Globus pallidus (tissue), 1 donor: Measurements from ENCODE around the gene PRF1.
"Not testable (repeated sequence)": the region's sequence is repeated elsewhere in the genome, so short reads cannot be mapped to it uniquely, and the experiment has no call there.

Experiments
- DNase-seq: peaks from one replicate; pipeline ENCODE4 v3.0.0-alpha.2; 2015; ENCODE audit warnings: low spot score

Gene PRF1

DNA sequence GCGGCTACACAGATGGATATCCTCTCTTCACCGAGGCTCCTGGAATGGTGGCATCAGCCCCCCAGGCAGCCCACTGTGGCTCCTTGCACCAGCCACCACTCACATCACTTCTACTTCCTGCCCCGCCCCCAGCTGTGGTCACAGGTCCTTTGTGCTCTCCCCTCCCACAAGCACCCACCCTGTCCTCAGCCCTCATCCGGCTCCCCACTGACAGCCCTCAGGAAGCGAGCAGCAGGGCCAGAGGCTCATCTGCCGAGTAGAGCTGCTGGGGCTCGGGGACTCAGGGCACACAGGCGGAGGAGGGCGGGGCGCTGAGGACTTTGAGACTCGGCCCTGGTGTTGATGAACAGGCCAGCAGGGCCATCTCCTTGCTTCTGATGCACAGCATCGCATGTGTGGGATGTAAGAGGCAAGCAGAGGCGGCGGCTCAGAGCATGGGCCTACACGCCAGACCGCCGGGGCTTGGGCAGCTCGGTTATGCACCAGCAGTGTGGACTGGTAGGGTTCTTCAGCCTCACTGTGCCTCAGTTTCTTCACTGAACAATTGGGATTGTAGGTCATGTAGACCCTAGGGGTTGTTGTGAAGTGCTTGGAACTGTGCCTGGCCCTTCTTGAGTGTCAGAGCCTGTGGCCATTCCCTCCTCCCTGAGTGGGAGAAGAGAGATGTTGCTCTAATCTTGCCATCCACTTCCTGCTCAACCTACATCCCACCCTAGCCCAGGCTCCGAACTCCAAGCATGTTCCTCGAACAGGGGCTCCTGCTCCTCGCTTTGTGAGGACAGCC, at the start of gene PRF1:
PRF1 (minus strand) TSS at position 77 of the 784 bp plus-strand sequence. CDS start 1,839 bp downstream, outside the sequence.
- no peak for DNase-seq

GRCh38 chr10:70651661-70652060, 49.1 kb upstream of the PRF1 start:
- DNase-seq, result no peak

- DNase-seq, result no peak
These were observed 48.2 kb upstream of the PRF1 start for GRCh38 chr10:70650718-70651117.

DNA sequence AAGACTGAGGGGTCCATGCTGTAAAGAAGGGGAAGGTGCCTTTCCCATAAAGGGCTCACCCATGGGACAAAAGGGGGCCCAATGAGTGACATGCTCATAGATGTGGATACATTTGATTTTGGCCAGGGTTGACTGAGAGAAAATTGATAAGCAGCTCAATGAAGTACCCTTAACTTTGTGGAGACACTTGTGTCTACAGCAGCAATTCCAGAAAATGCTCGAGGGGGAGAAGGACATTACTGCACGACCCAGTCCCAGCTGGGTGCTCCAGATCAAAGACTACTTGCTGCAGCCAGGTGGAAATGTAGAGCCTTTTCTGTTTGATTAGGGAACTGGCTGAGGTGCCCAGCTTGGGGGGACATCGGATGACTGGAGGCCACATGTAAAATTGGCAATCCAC, 47.6 kb upstream of the PRF1 start:
- DNase-seq, result no peak

DNA sequence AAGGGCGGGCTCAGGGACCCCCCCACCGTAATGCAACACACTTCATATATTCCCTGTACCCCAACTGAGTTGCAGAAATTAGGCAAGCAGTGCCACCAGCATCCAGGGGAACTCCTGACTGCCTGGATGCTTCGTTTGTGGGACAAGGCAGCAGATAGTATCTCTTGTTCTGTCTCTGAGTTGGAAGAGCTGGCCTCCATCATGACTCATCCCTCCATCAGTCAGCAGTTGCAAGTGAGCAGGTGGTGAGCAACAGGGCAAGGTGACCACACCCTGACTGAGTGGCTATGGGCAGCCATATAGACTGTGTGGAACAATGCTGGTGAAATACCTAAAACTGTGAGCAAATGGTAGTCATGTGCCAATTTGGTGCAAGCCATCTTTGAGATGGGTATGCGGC, 47.0 kb upstream of the PRF1 start:
- DNase-seq, result no peak

GRCh38 chr10:70648427-70648826, 45.9 kb upstream of the PRF1 start:
- no peak for DNase-seq

DNA sequence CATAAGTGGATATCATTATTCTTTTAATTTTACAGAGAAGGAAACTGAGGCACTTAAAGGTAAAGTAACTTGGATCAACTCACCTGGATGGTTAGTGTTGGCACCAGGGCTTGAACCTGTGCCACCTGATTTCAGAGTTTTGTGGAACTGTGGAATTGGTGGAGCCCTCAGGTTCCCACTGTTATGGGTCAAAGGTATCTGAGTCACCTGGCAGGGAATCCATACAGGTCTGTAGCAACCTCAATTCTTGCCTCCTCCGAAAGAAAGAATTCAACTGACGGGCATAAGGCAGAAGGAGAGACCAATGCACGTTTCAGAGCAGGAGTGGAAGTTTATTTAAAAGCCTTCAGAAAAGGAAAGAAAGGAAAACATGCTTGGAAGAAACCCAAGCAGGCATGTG, 44.5 kb upstream of the PRF1 start:
- DNase-seq, result no peak

DNA sequence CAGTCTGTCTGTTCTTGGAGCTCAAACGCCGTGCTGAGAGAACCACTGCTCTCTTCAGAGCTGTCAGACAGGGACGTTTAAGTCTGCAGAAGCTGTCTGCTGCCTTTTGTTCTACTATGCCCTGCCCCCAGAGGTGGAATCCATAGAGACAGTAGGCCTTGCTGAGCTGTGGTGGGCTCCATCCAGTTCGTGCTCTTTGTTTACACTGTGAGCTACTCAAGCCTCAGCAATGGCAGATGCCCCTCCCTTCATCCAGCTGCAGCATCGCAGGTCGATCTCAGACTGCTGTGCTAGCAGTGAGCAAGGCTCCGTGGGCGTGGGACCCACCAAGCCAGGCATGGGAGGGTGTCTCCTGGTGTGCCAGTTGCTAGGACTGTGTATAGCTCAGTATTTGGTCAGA, 42.4 kb upstream of the PRF1 start:
- DNase-seq, result not testable (repeated sequence)

- not testable (repeated sequence) for DNase-seq
These were observed 40.7 kb upstream of the PRF1 start for GRCh38 chr10:70643272-70643671.

DNA sequence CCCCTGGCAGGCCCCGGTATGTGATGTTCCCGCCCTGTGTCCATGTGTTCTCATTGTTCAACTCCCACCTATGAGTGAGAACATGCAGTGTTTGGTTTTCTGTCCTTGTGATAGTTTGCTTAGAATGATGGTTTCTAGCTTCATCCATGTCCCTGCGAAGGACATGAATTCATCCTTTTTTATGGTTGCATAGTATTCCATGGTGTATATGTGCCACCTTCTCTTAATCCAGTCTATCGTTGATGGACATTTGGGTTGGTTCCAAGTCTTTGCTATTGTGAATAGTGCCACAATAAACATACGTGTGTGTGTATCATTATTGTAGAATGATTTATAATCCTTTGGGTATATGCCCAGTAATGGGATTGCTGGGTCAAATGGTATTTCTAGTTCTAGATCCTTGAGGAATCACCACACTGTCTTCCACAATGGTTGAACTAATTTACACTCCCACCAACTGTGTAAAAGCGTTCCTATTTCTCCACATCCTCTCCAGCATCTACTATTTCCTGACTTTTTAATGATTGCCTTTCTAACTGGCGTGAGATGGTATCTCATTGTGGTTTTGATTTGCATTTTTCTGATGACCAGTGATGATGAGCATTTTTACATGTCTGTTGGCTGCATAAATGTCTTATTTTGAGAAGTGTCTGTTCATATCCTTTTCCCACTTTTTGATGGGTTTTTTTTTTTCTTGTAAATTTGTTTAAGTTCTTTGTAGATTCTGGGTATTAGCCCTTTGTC, 37.3 kb upstream of the PRF1 start:
- not testable (repeated sequence) for DNase-seq

GRCh38 chr10:70634515-70634914, 32.0 kb upstream of the PRF1 start:
- DNase-seq, result not testable (repeated sequence)

GRCh38 chr10:70634011-70634410, 31.5 kb upstream of the PRF1 start:
- no peak for DNase-seq

- not testable (repeated sequence) for DNase-seq
These were observed 29.2 kb upstream of the PRF1 start for GRCh38 chr10:70631735-70632134.

DNA sequence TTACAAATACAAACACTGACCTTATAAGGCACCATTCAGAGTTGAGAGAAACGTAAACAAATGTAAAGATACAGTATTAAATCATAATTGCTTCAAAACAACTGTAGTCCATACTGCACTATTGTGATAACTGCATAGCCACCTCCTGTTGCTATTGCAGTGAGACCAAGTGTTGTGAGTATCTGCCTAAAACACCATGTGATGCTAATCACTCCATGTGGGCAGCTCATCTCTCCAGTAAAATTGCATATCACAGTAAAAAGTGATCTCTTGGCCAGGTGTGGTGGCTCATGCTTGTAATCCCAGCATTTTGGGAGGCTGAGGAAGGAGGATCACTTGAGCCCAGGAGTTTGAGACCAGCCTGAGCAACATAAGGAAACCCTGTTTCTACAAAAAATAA, 26.8 kb upstream of the PRF1 start:
- DNase-seq, result no peak

DNA sequence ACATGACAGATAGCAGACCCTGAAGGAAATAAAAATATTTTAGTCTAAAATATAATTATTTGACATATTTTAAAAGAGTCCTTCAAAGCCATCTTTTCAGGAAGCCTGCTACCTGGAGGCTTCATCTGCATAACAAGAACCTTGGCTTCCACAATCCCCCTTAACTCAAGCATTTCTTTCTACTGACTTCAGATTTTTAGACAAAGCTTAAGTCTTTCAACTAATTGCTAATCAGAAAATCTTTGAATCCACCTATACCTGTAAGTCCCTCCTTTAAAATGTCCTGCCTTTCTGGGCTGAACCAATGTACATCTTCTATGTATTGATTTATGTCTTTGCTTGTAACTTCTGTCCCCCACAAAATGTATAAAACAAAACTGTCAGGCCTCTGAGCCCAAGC, 23.5 kb upstream of the PRF1 start:
- no peak for DNase-seq

GRCh38 chr10:70622981-70623844, 20.7 kb upstream of the PRF1 start:
- no peak for DNase-seq

DNA sequence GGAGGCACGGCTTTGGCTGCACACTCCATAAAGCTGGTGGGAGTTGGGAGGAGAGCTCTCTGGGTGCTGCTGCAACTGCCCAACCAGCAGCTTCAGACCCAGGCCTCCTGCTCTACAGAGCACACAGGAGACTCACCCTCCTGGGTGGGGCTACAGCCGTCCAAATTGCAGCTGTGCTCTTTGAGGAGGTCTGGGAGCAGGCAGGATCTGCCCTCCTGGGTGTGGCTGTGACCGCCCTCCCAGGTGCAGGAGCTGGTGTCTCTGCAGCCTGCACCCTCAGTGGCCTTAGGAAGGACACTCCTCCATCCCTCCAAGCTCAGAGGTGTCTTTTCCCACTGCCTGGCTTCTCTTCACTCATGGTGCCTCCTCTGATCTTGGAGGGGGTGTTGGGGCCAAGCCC, 20.0 kb upstream of the PRF1 start:
- no peak for DNase-seq

- DNase-seq, result no peak
These were observed 19.1 kb upstream of the PRF1 start for GRCh38 chr10:70621503-70622078.

- DNase-seq, result no peak
These were observed 17.4 kb upstream of the PRF1 start for GRCh38 chr10:70620020-70620289.

DNA sequence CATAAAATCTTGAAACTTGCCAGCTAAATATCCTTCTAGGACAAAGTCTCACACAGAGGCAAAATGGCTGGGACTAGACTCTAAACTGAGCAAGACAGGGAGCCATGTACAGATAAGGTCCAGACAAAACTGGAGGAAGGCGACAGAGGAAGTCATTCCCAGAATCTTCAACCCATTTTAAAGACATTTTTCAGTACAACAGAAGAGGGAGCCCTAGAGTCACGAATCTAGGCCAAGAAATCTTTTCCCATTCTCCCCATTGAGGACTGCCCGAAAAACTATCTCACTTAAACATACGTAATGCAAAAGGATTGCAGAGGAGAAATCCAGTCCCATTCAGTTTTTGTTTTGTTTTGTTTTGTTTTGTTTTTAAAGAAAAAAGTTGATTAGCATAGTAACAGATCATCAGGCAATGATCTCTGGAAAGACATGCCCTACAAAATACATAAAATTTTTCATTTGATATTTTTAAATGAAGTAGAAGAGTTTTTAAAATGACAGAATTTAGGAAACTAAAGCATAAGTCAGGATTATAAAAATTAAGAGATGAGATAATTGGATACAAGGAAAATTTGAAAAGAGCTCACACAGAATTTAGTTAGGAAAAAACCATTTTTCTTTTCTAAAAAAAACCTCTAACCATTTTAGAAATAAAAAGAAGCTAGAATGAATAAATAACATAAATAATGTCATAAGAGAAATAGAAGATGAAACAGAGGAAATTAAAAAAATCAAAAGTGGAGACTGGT, 16.9 kb upstream of the PRF1 start:
- DNase-seq, result peak; percentile 17

- DNase-seq, result no peak
These were observed 16.1 kb upstream of the PRF1 start for GRCh38 chr10:70618663-70619062.
